C4-2B (cell line): ENCODE data around the gene PTPRA.

Source experiments
- ZFX ChIP-seq: fragments of 450-650 bp; IDR thresholded peaks from 2 replicates; pipeline ENCODE4 v1.6.1; 2017
- TF ChIP-seq, protein P1 (sequence below): fragments of 450-650 bp; conservative IDR thresholded peaks from 2 replicates; pipeline ENCODE4 v1.5.1; 2017; ENCODE audit warnings: mild to moderate bottlenecking

DNA sequence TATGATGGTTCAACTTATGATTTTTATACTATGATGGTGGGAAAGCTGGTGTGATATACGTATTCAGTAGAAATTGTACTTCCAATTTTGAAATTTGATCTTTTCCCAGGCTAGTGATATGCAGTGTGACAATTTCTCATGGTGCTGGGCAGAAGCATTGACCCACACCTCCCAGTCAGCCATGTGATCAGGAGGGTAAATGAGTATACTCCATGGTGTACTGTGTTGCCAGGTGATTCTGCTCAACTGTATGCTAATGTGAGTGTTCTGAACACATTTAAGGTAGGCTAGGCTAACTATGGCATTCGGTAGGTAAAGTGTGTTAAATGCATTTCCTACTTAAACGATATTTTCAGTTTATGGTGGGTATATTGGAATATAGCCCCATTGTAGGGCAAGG, 19.1 kb downstream of the PTPRA start:
- TF ChIP-seq, protein P1, sequence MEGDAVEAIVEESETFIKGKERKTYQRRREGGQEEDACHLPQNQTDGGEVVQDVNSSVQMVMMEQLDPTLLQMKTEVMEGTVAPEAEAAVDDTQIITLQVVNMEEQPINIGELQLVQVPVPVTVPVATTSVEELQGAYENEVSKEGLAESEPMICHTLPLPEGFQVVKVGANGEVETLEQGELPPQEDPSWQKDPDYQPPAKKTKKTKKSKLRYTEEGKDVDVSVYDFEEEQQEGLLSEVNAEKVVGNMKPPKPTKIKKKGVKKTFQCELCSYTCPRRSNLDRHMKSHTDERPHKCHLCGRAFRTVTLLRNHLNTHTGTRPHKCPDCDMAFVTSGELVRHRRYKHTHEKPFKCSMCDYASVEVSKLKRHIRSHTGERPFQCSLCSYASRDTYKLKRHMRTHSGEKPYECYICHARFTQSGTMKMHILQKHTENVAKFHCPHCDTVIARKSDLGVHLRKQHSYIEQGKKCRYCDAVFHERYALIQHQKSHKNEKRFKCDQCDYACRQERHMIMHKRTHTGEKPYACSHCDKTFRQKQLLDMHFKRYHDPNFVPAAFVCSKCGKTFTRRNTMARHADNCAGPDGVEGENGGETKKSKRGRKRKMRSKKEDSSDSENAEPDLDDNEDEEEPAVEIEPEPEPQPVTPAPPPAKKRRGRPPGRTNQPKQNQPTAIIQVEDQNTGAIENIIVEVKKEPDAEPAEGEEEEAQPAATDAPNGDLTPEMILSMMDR, result no peak
- no peak for TF ChIP-seq ZFX
